ENCODE data around the gene PRR15L.

DNA sequence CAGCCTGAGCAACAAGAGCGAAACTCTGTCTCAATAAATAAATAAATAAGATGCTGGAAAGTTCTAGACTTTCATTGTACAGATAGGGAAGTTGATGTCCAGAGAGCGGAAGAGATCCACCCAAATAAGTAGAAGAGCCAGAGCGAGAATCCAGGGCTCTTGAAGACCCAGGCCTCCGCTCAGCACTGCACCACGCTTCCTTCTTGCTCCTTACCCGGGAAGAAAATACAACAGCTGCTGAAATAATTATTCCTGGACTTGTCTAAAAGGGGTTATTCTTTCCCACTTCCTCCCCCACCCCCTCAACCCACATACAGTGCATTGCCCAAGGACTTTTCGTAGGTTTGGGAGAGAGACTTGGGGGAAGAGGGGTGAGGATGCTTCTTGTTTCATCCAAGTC is 39.9 kb upstream of the PRR15L start:
- no peak for TF ChIP-seq POLR2A (IDR thresholded peaks at IDR 0.05)
- TF ChIP-seq, protein P1, sequence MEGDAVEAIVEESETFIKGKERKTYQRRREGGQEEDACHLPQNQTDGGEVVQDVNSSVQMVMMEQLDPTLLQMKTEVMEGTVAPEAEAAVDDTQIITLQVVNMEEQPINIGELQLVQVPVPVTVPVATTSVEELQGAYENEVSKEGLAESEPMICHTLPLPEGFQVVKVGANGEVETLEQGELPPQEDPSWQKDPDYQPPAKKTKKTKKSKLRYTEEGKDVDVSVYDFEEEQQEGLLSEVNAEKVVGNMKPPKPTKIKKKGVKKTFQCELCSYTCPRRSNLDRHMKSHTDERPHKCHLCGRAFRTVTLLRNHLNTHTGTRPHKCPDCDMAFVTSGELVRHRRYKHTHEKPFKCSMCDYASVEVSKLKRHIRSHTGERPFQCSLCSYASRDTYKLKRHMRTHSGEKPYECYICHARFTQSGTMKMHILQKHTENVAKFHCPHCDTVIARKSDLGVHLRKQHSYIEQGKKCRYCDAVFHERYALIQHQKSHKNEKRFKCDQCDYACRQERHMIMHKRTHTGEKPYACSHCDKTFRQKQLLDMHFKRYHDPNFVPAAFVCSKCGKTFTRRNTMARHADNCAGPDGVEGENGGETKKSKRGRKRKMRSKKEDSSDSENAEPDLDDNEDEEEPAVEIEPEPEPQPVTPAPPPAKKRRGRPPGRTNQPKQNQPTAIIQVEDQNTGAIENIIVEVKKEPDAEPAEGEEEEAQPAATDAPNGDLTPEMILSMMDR (IDR thresholded peaks at IDR 0.05), result no peak

Data from heart left ventricle (tissue), 13 donors.